HepG2 (cell line): ENCODE results near the gene ROBO3. TPM values are rescaled to one million over a fixed set of nuclear protein-coding genes. Genes with fewer than 3 reads are reported as not detected.

Experiments used
- ATF7-NPFF ChIP-seq: sonication (generic); formaldehyde crosslinking; IDR thresholded peaks from 2 replicates; pipeline ENCODE4 v1.8.1; 2023; ENCODE audit warnings: mild to moderate bottlenecking, low read depth, missing genetic modification reagents, moderate library complexity
- CBX1 ChIP-seq: IDR thresholded peaks from one replicate; pipeline ENCODE4 v1.6.1; 2016; ENCODE audit warnings: antibody characterized with exemption, low read depth
- HNRNPLL ChIP-seq: fragments of 200-400 bp; formaldehyde crosslinking; IDR thresholded peaks from 2 replicates; pipeline ENCODE4 v1.6.1; 2017; ENCODE audit warnings: mild to moderate bottlenecking, low read depth, low read length; ENCODE audit not compliant: poor library complexity, severe bottlenecking
- MZF1 ChIP-seq: sonication (generic); formaldehyde crosslinking; IDR thresholded peaks from 2 replicates; pipeline ENCODE4 v1.8.1; 2023; ENCODE audit warnings: mild to moderate bottlenecking, missing genetic modification reagents, borderline replicate concordance
- NFIC ChIP-seq: IDR thresholded peaks from 2 replicates; pipeline ENCODE4 v1.6.1; 2012; ENCODE audit warnings: mild to moderate bottlenecking, low read length, inconsistent platforms
- PTBP1 ChIP-seq: fragments of 200-400 bp; formaldehyde crosslinking; IDR thresholded peaks from 2 replicates; pipeline ENCODE4 v1.6.1; 2018; ENCODE audit warnings: low read length, low read depth; ENCODE audit not compliant: poor library complexity, severe bottlenecking
- SCMH1 ChIP-seq: sonication (generic); formaldehyde crosslinking; IDR thresholded peaks from 2 replicates; pipeline ENCODE4 v1.9.0; 2021; ENCODE audit warnings: missing genetic modification reagents, mild to moderate bottlenecking, borderline replicate concordance
- ZNF101 ChIP-seq: sonication (generic); formaldehyde crosslinking; IDR thresholded peaks from 2 replicates; pipeline ENCODE4 v1.4.0; 2020; ENCODE audit warnings: mild to moderate bottlenecking, low read depth, missing genetic modification reagents, borderline replicate concordance
- ZNF225 ChIP-seq: sonication (generic); formaldehyde crosslinking; IDR thresholded peaks from 2 replicates; pipeline ENCODE4 v1.4.0; 2020; ENCODE audit warnings: mild to moderate bottlenecking, missing genetic modification reagents
- ZNF230 ChIP-seq: sonication (generic); formaldehyde crosslinking; IDR thresholded peaks from 2 replicates; pipeline ENCODE4 v1.4.0; 2020; ENCODE audit warnings: mild to moderate bottlenecking, missing genetic modification reagents
- ZNF329 ChIP-seq: sonication (generic); formaldehyde crosslinking; IDR thresholded peaks from 2 replicates; pipeline ENCODE4 v1.9.0; 2021; ENCODE audit warnings: low read depth, mild to moderate bottlenecking, missing genetic modification reagents
- ZNF674 ChIP-seq: sonication (generic); formaldehyde crosslinking; IDR thresholded peaks from 2 replicates; pipeline ENCODE4 v1.5.0; 2020; ENCODE audit warnings: low read depth, mild to moderate bottlenecking, missing genetic modification reagents
- ZNF850 ChIP-seq: sonication (generic); formaldehyde crosslinking; conservative IDR thresholded peaks from 2 replicates; pipeline ENCODE4 v1.9.0; 2021; ENCODE audit warnings: mild to moderate bottlenecking, missing genetic modification reagents
- polyA plus RNA-seq, 8 experiments: library from polyadenylated mRNA; depleted of rRNA in 3 of 8; stranded (reverse) in 7 of 8; unstranded in 1 of 8; fragments of >200 nt; fragmentation: Illumina TruSeq in 4 of 8; extraction: Trizol in 4 of 8; gene quantifications; 2 replicates each; pipeline versions ENCODE4 v1.2.1 to v1.2.3, GENCODE V29; 2011 to 2016; ENCODE audit warnings: low read depth in 4 of 8, missing spikeins in 1 of 8, mixed read lengths in 1 of 8; ENCODE audit not compliant: insufficient read depth in 1 of 8
- total RNA-seq, 5 experiments: library from RNA; depleted of rRNA; stranded (reverse); fragments of >200 nt; fragmentation: Illumina TruSeq; extraction: Trizol; gene quantifications; 2 replicates each; pipeline ENCODE4 v1.2.3, GENCODE V29; 2016; ENCODE audit warnings: low read depth in 1 of 5
- TF ChIP-seq, protein P1 (sequence below): sonication (generic); formaldehyde crosslinking; IDR thresholded peaks from 2 replicates; pipeline ENCODE4 v1.4.0; 2020; ENCODE audit warnings: mild to moderate bottlenecking, missing genetic modification reagents
- TF ChIP-seq, protein P2 (sequence below): sonication (generic); formaldehyde crosslinking; IDR thresholded peaks from 2 replicates; pipeline ENCODE4 v1.5.1; 2020; ENCODE audit warnings: missing genetic modification reagents, mild to moderate bottlenecking, borderline replicate concordance
- TF ChIP-seq, protein P3 (sequence below): fragments of 450-650 bp; IDR thresholded peaks from 2 replicates; pipeline ENCODE4 v1.6.1; 2017; ENCODE audit warnings: mild to moderate bottlenecking

ROBO3 gene
- total and polyA plus RNA-seq, 2 of the 13 experiments (the other 11 are each of a cell fraction or from before 2014, with no cell fraction given): 0.07 to 2.4 TPM

DNA sequence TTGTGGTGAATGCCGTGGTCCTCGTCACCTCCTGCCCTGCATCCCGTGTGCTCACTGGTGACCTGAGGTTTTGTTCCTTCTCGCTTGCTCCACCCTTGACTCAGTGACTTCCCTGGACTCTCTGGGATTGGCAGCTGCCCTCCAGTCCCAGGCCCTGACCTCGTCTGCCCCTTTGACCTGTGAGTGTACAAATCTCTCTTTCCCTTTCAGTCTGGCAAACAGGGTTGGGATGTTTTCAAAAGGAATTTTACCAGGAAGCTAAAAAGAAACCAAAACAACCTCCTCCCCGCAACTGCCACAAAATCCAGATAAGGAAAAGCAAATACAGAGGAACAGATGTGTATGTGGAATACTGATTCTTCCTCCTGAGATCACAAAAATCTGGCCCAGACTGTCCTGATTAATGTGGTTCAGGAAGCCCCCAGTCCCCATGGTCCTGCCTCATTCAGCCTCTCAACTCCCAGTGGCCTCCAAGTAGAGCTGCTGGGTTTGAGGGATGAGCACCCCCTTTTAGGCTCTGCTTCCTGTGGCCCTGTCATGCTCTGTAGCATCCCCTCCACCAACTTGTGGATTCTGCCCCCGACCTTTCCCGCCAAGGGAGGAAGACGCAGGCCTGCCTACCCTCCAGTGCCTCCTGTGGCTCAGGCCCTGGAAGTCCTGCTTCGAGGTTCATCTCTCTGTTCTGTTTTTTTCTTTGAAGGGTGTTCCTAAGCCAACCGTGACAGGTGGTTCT, 17.3 kb downstream of the ROBO3 start (continued):
- TF ChIP-seq, protein P1, sequence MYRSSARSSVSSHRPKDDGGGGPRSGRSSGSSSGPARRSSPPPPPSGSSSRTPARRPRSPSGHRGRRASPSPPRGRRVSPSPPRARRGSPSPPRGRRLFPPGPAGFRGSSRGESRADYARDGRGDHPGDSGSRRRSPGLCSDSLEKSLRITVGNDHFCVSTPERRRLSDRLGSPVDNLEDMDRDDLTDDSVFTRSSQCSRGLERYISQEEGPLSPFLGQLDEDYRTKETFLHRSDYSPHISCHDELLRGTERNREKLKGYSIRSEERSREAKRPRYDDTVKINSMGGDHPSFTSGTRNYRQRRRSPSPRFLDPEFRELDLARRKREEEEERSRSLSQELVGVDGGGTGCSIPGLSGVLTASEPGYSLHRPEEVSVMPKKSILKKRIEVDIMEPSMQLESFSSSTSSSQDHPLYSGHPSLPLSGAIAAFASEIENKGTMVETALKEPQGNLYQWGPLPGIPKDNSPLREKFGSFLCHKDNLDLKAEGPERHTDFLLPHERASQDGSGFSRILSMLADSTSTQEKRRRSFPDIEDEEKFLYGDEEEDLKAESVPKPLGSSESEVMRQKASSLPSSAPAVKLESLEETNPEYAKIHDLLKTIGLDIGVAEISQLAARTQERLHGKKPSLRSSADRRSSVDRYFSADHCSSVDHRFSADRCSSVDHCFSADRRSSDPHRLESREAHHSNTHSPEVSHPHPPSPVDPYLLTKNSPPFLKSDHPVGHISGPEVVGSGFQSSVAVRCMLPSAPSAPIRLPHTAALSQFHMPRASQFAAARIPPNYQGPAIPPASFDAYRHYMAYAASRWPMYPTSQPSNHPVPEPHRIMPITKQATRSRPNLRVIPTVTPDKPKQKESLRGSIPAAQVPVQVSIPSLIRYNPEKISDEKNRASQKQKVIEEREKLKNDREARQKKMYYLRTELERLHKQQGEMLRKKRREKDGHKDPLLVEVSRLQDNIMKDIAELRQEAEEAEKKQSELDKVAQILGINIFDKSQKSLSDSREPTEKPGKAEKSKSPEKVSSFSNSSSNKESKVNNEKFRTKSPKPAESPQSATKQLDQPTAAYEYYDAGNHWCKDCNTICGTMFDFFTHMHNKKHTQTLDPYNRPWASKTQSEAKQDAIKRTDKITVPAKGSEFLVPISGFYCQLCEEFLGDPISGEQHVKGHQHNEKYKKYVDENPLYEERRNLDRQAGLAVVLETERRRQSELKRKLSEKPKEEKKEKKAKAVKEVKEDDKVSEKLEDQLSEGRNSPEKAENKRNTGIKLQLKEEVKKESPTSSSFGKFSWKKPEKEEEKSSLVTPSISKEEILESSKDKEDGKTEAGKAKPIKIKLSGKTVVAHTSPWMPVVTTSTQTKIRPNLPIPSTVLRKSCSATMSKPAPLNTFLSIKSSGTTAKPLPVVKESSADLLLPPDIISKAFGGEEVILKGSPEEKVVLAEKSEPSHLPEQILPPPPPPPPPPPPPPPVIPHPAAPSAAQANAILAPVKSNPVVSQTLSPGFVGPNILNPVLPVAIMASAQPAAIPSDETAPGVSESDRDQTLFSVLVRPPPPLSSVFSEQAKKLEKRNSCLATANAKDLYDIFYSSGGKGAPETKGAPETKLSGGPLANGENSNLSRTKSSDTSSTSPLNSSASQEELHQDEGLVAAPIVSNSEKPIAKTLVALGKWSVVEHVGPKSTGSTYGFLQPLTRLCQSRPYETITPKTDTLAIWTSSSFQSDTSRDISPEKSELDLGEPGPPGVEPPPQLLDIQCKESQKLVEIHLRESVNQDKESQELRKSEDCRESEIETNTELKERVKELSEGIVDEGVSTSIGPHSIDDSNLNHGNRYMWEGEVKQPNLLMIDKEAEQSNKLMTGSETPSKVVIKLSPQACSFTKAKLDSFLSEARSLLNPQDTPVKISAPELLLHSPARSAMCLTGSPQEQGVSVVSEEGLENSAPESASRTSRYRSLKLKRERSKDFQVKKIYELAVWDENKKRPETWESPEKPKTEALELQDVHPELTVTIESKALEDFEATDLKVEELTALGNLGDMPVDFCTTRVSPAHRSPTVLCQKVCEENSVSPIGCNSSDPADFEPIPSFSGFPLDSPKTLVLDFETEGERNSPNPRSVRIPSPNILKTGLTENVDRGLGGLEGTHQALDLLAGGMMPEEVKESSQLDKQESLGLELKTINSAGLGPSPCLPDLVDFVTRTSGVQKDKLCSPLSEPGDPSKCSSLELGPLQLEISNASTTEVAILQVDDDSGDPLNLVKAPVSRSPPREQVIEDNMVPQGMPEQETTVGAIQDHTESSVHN (CRISPR knock-in tag): no peak
- TF ChIP-seq, protein P2, sequence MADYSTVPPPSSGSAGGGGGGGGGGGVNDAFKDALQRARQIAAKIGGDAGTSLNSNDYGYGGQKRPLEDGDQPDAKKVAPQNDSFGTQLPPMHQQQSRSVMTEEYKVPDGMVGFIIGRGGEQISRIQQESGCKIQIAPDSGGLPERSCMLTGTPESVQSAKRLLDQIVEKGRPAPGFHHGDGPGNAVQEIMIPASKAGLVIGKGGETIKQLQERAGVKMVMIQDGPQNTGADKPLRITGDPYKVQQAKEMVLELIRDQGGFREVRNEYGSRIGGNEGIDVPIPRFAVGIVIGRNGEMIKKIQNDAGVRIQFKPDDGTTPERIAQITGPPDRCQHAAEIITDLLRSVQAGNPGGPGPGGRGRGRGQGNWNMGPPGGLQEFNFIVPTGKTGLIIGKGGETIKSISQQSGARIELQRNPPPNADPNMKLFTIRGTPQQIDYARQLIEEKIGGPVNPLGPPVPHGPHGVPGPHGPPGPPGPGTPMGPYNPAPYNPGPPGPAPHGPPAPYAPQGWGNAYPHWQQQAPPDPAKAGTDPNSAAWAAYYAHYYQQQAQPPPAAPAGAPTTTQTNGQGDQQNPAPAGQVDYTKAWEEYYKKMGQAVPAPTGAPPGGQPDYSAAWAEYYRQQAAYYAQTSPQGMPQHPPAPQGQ (CRISPR knock-in tag): no peak
- no peak for TF ChIP-seq MZF1
- no peak for TF ChIP-seq CBX1
- TF ChIP-seq PTBP1: no peak
- no peak for TF ChIP-seq SCMH1 (CRISPR knock-in tag)
- TF ChIP-seq HNRNPLL: no peak
- TF ChIP-seq ZNF225: no peak
- TF ChIP-seq ZNF850: no peak
- no peak for TF ChIP-seq ZNF329
- TF ChIP-seq ZNF674: no peak
- peak; percentile 57; the same call in 1 of the 2 replicates for TF ChIP-seq NFIC
- 0 out of 2 replicates have a peak, but pooled peaks have one; percentile 28 for TF ChIP-seq ZNF230
- no peak for TF ChIP-seq ZNF101 (CRISPR knock-in tag)
- TF ChIP-seq ATF7-NPFF: no peak
- TF ChIP-seq, protein P3, sequence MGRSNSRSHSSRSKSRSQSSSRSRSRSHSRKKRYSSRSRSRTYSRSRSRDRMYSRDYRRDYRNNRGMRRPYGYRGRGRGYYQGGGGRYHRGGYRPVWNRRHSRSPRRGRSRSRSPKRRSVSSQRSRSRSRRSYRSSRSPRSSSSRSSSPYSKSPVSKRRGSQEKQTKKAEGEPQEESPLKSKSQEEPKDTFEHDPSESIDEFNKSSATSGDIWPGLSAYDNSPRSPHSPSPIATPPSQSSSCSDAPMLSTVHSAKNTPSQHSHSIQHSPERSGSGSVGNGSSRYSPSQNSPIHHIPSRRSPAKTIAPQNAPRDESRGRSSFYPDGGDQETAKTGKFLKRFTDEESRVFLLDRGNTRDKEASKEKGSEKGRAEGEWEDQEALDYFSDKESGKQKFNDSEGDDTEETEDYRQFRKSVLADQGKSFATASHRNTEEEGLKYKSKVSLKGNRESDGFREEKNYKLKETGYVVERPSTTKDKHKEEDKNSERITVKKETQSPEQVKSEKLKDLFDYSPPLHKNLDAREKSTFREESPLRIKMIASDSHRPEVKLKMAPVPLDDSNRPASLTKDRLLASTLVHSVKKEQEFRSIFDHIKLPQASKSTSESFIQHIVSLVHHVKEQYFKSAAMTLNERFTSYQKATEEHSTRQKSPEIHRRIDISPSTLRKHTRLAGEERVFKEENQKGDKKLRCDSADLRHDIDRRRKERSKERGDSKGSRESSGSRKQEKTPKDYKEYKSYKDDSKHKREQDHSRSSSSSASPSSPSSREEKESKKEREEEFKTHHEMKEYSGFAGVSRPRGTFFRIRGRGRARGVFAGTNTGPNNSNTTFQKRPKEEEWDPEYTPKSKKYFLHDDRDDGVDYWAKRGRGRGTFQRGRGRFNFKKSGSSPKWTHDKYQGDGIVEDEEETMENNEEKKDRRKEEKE: no peak
